Sciatic nerve (tissue), 2 donors: Measurements from ENCODE around the gene B3GAT1. TPM values are rescaled to one million over a fixed set of nuclear protein-coding genes. Genes with fewer than 3 reads are reported as not detected.

Experiments
- ATAC-seq: fragments of 200-7000 bp; cut with Tn5 transposase; one replicate; pipeline ENCODE4 v1.9.1; 2020; ENCODE audit warnings: mild to moderate bottlenecking, moderate library complexity
- DNase-seq: peaks from one replicate; pipeline ENCODE4 v3.0.0-alpha.2; 2020; ENCODE audit warnings: low spot score
- intact Hi-C: fragments of 100-400 bp; cut with DNase I; formaldehyde crosslinking; loops from one replicate; pipeline ENCODE4 v1.14.2; 2022
- total RNA-seq: library from RNA; stranded (reverse); fragmentation: NEBNext Ultra II Directional; extraction: Animal tissue kit (Norgen Biotek cat#: 25700); gene quantifications from one replicate; pipeline ENCODE4 v1.2.1, GENCODE V29; 2021
- donor health status: DM: no; HTN: no; CAD: no.
- donor health status: DM: no; HTN: no; CAD: no.

B3GAT1 gene
- total RNA-seq, 1 donor from 2014 or later = 23.3 TPM

DNA sequence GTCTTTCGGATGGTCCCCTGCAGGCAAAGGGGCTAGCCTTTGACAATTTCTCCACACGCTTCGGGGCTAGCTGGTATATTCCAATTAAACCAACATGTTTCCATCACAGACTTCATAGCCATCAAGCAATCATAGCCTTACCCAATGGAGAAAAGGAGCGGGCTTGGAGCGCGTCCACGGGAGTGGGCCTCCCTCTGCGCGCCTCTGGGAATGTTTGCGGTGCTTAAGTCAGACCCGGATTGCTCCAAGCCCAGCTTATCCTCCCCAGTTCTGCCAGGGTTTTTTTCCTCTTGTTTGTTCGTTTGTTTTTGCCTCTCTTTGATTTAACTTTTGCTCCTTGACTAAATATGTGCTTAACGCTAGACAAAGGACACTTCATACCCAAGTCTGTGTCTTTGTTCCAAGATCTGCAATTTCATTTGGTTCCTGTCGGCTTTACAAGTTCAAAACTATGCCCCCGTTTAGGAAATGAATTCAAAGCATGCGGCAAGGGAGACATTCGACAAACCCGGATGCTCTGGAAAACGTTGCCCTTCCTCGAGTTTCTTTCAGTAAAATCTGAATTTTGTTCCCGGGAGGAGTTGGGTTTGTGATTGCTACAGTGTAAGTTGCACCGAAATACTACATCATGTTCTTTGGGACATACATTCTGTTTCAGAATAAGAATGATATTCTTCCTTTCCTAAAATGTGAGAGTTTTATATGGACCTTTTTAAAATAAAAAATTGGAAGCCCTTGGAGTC is 81.3 kb downstream of the B3GAT1 start:
- intact Hi-C loops = no loop called here
- DNase-seq (no peak), ATAC-seq (no peak)

Other genes with a start within 250 kb of the B3GAT1 start
- 14.2 TPM for gene NCAPD3, start 188.3 kb downstream of the B3GAT1 start, total RNA-seq
- gene VPS26B, start 187.6 kb downstream of the B3GAT1 start, total RNA-seq = 39.1 TPM
- gene THYN1, start 158.9 kb downstream of the B3GAT1 start, total RNA-seq = 34.9 TPM
- gene ACAD8, start 158.7 kb downstream of the B3GAT1 start, total RNA-seq = 24.2 TPM
- gene GLB1L3, start 135.9 kb downstream of the B3GAT1 start, total RNA-seq = not detected
- gene GLB1L2, start 80.3 kb downstream of the B3GAT1 start, total RNA-seq = 1.6 TPM